ENCODE results near the gene QKI. TPM values are rescaled to one million over a fixed set of nuclear protein-coding genes. Genes with fewer than 3 reads are reported as not detected.
A peak's percentile ranks its signal among the peaks of the same experiment; 100 is the strongest.

Gene QKI
- total and polyA plus RNA-seq, 2 of the 8 experiments (the other 6 are each of a cell fraction or from before 2014, with no cell fraction given) = 181 to 183 TPM

DNA sequence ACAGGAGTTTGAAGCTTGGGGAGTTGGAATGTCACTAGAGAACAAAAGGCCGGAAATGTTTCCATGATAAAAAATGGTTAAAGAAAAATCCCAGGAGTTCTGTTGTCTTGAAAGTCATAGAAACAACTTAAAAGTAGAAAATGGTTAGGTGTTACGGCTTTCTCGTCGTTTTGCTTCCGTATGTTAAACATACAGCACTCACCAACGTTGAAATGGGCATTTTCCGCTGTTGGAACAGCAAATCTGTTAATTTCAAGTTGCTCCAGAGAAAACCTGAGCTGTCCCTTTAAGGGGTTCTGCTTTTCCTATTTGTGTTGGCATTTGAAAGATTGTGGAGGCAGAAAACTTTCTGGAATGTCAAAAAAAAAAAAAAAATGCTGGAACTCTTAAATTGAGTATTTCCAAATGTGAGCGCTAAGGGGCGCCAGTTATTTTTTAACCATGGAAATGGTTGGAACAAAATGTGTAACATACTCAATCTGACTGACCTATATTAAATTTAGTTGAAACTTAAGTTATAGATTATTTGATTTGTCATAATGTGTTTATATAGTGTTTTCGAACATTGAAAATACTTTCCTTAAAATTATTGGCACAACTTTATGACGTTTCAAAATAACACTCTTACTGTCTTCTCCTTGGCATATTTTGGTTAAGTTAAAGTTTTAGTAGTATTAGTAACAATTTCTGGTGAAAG lies 2.2 kb downstream of the QKI start (continued):
- TF ChIP-seq RNF2 (IDR thresholded peaks at IDR 0.05; ENCODE audit: borderline replicate concordance, low read depth, low read length, missing control alignments, poor library complexity, severe bottlenecking) (no peak), TEAD4 (IDR thresholded peaks at IDR 0.05; ENCODE audit: low read depth, low read length) (peak; percentile 65; the same call in 1 of the 2 replicates), SUZ12 (IDR thresholded peaks at IDR 0.05; ENCODE audit: low read length) (no peak), SIN3A (conservative IDR thresholded peaks at IDR 0.05 in 1 of 2, IDR thresholded peaks at IDR 0.05 in 1 of 2; ENCODE audit: low read depth in 1 of 2, low read length in 2 of 2) (peak; percentile 21 to 25; a peak in 1 of 4 replicates), GTF2F1 (IDR thresholded peaks at IDR 0.05; ENCODE audit: borderline replicate concordance, low read depth, low read length) (no peak)
- TF ChIP-seq, protein P1, sequence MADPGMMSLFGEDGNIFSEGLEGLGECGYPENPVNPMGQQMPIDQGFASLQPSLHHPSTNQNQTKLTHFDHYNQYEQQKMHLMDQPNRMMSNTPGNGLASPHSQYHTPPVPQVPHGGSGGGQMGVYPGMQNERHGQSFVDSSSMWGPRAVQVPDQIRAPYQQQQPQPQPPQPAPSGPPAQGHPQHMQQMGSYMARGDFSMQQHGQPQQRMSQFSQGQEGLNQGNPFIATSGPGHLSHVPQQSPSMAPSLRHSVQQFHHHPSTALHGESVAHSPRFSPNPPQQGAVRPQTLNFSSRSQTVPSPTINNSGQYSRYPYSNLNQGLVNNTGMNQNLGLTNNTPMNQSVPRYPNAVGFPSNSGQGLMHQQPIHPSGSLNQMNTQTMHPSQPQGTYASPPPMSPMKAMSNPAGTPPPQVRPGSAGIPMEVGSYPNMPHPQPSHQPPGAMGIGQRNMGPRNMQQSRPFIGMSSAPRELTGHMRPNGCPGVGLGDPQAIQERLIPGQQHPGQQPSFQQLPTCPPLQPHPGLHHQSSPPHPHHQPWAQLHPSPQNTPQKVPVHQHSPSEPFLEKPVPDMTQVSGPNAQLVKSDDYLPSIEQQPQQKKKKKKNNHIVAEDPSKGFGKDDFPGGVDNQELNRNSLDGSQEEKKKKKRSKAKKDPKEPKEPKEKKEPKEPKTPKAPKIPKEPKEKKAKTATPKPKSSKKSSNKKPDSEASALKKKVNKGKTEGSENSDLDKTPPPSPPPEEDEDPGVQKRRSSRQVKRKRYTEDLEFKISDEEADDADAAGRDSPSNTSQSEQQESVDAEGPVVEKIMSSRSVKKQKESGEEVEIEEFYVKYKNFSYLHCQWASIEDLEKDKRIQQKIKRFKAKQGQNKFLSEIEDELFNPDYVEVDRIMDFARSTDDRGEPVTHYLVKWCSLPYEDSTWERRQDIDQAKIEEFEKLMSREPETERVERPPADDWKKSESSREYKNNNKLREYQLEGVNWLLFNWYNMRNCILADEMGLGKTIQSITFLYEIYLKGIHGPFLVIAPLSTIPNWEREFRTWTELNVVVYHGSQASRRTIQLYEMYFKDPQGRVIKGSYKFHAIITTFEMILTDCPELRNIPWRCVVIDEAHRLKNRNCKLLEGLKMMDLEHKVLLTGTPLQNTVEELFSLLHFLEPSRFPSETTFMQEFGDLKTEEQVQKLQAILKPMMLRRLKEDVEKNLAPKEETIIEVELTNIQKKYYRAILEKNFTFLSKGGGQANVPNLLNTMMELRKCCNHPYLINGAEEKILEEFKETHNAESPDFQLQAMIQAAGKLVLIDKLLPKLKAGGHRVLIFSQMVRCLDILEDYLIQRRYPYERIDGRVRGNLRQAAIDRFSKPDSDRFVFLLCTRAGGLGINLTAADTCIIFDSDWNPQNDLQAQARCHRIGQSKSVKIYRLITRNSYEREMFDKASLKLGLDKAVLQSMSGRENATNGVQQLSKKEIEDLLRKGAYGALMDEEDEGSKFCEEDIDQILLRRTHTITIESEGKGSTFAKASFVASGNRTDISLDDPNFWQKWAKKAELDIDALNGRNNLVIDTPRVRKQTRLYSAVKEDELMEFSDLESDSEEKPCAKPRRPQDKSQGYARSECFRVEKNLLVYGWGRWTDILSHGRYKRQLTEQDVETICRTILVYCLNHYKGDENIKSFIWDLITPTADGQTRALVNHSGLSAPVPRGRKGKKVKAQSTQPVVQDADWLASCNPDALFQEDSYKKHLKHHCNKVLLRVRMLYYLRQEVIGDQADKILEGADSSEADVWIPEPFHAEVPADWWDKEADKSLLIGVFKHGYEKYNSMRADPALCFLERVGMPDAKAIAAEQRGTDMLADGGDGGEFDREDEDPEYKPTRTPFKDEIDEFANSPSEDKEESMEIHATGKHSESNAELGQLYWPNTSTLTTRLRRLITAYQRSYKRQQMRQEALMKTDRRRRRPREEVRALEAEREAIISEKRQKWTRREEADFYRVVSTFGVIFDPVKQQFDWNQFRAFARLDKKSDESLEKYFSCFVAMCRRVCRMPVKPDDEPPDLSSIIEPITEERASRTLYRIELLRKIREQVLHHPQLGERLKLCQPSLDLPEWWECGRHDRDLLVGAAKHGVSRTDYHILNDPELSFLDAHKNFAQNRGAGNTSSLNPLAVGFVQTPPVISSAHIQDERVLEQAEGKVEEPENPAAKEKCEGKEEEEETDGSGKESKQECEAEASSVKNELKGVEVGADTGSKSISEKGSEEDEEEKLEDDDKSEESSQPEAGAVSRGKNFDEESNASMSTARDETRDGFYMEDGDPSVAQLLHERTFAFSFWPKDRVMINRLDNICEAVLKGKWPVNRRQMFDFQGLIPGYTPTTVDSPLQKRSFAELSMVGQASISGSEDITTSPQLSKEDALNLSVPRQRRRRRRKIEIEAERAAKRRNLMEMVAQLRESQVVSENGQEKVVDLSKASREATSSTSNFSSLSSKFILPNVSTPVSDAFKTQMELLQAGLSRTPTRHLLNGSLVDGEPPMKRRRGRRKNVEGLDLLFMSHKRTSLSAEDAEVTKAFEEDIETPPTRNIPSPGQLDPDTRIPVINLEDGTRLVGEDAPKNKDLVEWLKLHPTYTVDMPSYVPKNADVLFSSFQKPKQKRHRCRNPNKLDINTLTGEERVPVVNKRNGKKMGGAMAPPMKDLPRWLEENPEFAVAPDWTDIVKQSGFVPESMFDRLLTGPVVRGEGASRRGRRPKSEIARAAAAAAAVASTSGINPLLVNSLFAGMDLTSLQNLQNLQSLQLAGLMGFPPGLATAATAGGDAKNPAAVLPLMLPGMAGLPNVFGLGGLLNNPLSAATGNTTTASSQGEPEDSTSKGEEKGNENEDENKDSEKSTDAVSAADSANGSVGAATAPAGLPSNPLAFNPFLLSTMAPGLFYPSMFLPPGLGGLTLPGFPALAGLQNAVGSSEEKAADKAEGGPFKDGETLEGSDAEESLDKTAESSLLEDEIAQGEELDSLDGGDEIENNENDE (IDR thresholded peaks at IDR 0.05; ENCODE audit: insufficient replicate concordance, low read length) = peak; percentile 26
- TF ChIP-seq, protein P2, sequence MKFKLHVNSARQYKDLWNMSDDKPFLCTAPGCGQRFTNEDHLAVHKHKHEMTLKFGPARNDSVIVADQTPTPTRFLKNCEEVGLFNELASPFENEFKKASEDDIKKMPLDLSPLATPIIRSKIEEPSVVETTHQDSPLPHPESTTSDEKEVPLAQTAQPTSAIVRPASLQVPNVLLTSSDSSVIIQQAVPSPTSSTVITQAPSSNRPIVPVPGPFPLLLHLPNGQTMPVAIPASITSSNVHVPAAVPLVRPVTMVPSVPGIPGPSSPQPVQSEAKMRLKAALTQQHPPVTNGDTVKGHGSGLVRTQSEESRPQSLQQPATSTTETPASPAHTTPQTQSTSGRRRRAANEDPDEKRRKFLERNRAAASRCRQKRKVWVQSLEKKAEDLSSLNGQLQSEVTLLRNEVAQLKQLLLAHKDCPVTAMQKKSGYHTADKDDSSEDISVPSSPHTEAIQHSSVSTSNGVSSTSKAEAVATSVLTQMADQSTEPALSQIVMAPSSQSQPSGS (IDR thresholded peaks at IDR 0.05; ENCODE audit: low read length) = no peak
